Measurements from ENCODE around the gene FBN1. TPM values are rescaled to one million over a fixed set of nuclear protein-coding genes. Genes with fewer than 3 reads are reported as not detected.

The FBN1 gene
- total RNA-seq, 4 donors from 2014 or later: 13.0 to 28.0 (median 20.9) TPM

- H3K36me3 ChIP-seq: no peaks in the 10 kb centered on the region
- H3K4me3 ChIP-seq: no peak overlapping the region
- no peak for DNase-seq
- H3K27ac ChIP-seq: no peak overlapping the region
- intact Hi-C loops (cut with DNase I; ENCODE audit: low total_unique reads) (no loop called here), in situ Hi-C loops (cut with MboI; ENCODE audit: low sequenced_read_pairs in 4 of 4) (no loop called here)
- TF ChIP-seq CTCF (IDR thresholded peaks at IDR 0.05 in 4 of 5, conservative IDR thresholded peaks at IDR 0.05 in 1 of 5) (no peak), POLR2A (IDR thresholded peaks at IDR 0.05) (no peak)
- H3K9me3 ChIP-seq: no peaks in the 10 kb centered on the region
- ATAC-seq: no peak
- H3K27me3 ChIP-seq: no peaks in the 10 kb centered on the region
- H3K4me1 ChIP-seq: no peaks in the 10 kb centered on the region
These were observed 54.8 kb downstream of the FBN1 start for GRCh38 chr15:48590723-48591122.

- no peak for DNase-seq
- Histone ChIP-seq H3K27me3 (no peaks in the 10 kb centered on the region), H3K27ac (no peak overlapping the region), H3K4me3 (no peak overlapping the region), H3K4me1 (peaks cover 0 to 5% of the 10 kb centered on the region in 2 donors), H3K36me3 (no peaks in the 10 kb centered on the region), H3K9me3 (no peaks in the 10 kb centered on the region)
- ATAC-seq: no peak
- TF ChIP-seq POLR2A (IDR thresholded peaks at IDR 0.05) (no peak), CTCF (IDR thresholded peaks at IDR 0.05 in 4 of 5, conservative IDR thresholded peaks at IDR 0.05 in 1 of 5) (no peak)
- intact Hi-C loops (cut with DNase I; ENCODE audit: low total_unique reads) (no loop called here), in situ Hi-C loops (cut with MboI; ENCODE audit: low sequenced_read_pairs in 4 of 4) (no loop called here)
These were observed 60.5 kb downstream of the FBN1 start for GRCh38 chr15:48584812-48585563.

- no peak overlapping the region for H3K4me3 ChIP-seq
- in situ Hi-C loops (cut with MboI; ENCODE audit: low sequenced_read_pairs in 4 of 4) (no loop called here), intact Hi-C loops (cut with DNase I; ENCODE audit: low total_unique reads) (no loop called here)
- H3K27me3 ChIP-seq: no peaks in the 10 kb centered on the region
- H3K36me3 ChIP-seq: no peaks in the 10 kb centered on the region
- DNase-seq (no peak), ATAC-seq (no peak)
- no peak overlapping the region for H3K27ac ChIP-seq
- peaks cover 0 to 6% of the 10 kb centered on the region in 2 donors for H3K4me1 ChIP-seq
- no peak for TF ChIP-seq CTCF (IDR thresholded peaks at IDR 0.05 in 4 of 5, conservative IDR thresholded peaks at IDR 0.05 in 1 of 5)
- TF ChIP-seq POLR2A (IDR thresholded peaks at IDR 0.05): no peak
- H3K9me3 ChIP-seq: no peaks in the 10 kb centered on the region
These were observed 61.3 kb downstream of the FBN1 start for GRCh38 chr15:48584090-48584811.

- H3K4me3 ChIP-seq: no peak overlapping the region
- no peak for ATAC-seq
- H3K9me3 ChIP-seq: no peaks in the 10 kb centered on the region
- H3K36me3 ChIP-seq: no peaks in the 10 kb centered on the region
- no peak for DNase-seq
- peaks cover 0 to 6% of the 10 kb centered on the region in 2 donors for H3K4me1 ChIP-seq
- no peak overlapping the region for H3K27ac ChIP-seq
- intact Hi-C loops (cut with DNase I; ENCODE audit: low total_unique reads) (no loop called here), in situ Hi-C loops (cut with MboI; ENCODE audit: low sequenced_read_pairs in 4 of 4) (no loop called here)
- TF ChIP-seq POLR2A (IDR thresholded peaks at IDR 0.05) (no peak), CTCF (IDR thresholded peaks at IDR 0.05 in 4 of 5, conservative IDR thresholded peaks at IDR 0.05 in 1 of 5) (no peak)
- no peaks in the 10 kb centered on the region for H3K27me3 ChIP-seq
These were observed 62.9 kb downstream of the FBN1 start for GRCh38 chr15:48582452-48583247.

Data from gastrocnemius medialis (tissue), 4 donors.